GM19395 (cell line): Measurements from ENCODE around the gene MMD2.
"Not testable (repeated sequence)": the region's sequence is repeated elsewhere in the genome, so short reads cannot be mapped to it uniquely, and the experiment has no call there.

Source experiments
- ATAC-seq: cut with Tn5 transposase; IDR thresholded peaks from one replicate; pipeline ENCODE4 v1.9.1; 2021; ENCODE audit warnings: mild to moderate bottlenecking, moderate library complexity; ENCODE audit not compliant: unreplicated experiment

Gene MMD2

GRCh38 chr7:4904346-4904745, 54.6 kb downstream of the MMD2 start:
- no peak for ATAC-seq

- no peak for ATAC-seq
Observed at GRCh38 chr7:4895766-4896165, 63.2 kb downstream of the MMD2 start.

- no peak for ATAC-seq
Observed at GRCh38 chr7:4894482-4894881, 64.5 kb downstream of the MMD2 start.

GRCh38 chr7:4893929-4894475, 65.0 kb downstream of the MMD2 start:
- no peak for ATAC-seq

GRCh38 chr7:4893188-4893587, 65.8 kb downstream of the MMD2 start:
- ATAC-seq = not testable (repeated sequence)

GRCh38 chr7:4891522-4891921, 67.5 kb downstream of the MMD2 start:
- ATAC-seq = not testable (repeated sequence)

- ATAC-seq = no peak
Observed at GRCh38 chr7:4889682-4890081, 69.3 kb downstream of the MMD2 start.

GRCh38 chr7:4888161-4888560, 70.8 kb downstream of the MMD2 start:
- no peak for ATAC-seq

- ATAC-seq = no peak
Observed at GRCh38 chr7:4886671-4887070, 72.3 kb downstream of the MMD2 start.

GRCh38 chr7:4885317-4885807, 73.6 kb downstream of the MMD2 start:
- no peak for ATAC-seq

GRCh38 chr7:4884164-4884563, 74.8 kb downstream of the MMD2 start:
- no peak for ATAC-seq

GRCh38 chr7:4883372-4884144, 75.4 kb downstream of the MMD2 start, which contains the start of gene RADIL:
TSS of gene RADIL (minus strand) at chr7:4883716. CDS start at chr7:4878139, 5,577 bp downstream.
- ATAC-seq = peak; percentile 79

- ATAC-seq = no peak
Observed at GRCh38 chr7:4883033-4883371, 76.0 kb downstream of the MMD2 start.

GRCh38 chr7:4882169-4883032, 76.6 kb downstream of the MMD2 start:
- ATAC-seq = no peak

GRCh38 chr7:4880218-4880617, 78.8 kb downstream of the MMD2 start:
- ATAC-seq = no peak

GRCh38 chr7:4879396-4880081, 79.4 kb downstream of the MMD2 start:
- no peak for ATAC-seq

GRCh38 chr7:4878336-4879335, 80.4 kb downstream of the MMD2 start:
- ATAC-seq = no peak

- ATAC-seq = no peak
Observed at GRCh38 chr7:4876586-4876985, 82.4 kb downstream of the MMD2 start.

- no peak for ATAC-seq
Observed at GRCh38 chr7:4875391-4875790, 83.6 kb downstream of the MMD2 start.
